Measurements from ENCODE around the gene CLEC2D. TPM values are rescaled to one million over a fixed set of nuclear protein-coding genes. Genes with fewer than 3 reads are reported as not detected.
A peak's percentile ranks its signal among the peaks of the same experiment; 100 is the strongest.

CLEC2D gene
- total and polyA plus RNA-seq, 10 of the 15 experiments (the other 5 are each of a cell fraction or from before 2014, with no cell fraction given) = 4.6 to 29.8 (median 16.0) TPM

DNA sequence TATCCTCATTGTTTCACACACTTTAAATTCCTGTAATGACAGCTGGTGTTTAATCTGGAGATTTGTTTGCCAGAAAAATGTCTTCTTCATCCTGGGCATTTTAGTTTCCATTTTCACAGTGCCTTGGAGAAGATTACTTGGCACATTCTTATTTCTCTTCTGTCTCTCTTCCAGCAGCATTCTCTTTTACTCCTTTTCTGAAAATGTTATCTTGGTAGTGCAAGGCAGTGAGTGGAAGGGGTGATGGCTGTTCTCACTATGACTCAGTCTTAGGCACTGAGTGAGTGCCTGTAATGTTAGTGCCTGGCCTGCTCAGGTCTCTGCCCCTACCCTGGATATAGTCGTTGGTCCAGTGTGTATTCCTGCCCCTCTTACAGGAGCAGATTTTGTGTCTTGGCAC is 50.3 kb downstream of the CLEC2D start:
- 10% methylated on average over 1 of the region's 1 CpG for WGBS (ENCODE audit: insufficient coverage, insufficient replicate concordance, low lambda C conversion rate, missing lambda C conversion rate)
- Histone ChIP-seq H3K4me2 (ENCODE audit: control insufficient read depth, insufficient read depth) (peak overlapping the region; percentile 2), H3K36me3 (ENCODE audit: control insufficient read depth in 2 of 2, insufficient read depth in 2 of 2, low read length in 1 of 2) (peaks cover 0 to 7% of the 10 kb centered on the region in 2 experiments; a peak in 2 of 4 replicates), H3K27ac (ENCODE audit: control insufficient read depth, insufficient read depth) (peak overlapping the region; percentile 67), H3K27me3 (replicated peaks in 1 of 2; ENCODE audit: control insufficient read depth in 2 of 2, insufficient read depth in 2 of 2, low read length in 1 of 2) (no peaks in the 10 kb centered on the region; a peak in 1 of 4 replicates), H3K79me2 (ENCODE audit: control insufficient read depth, insufficient read depth, low read length) (peaks cover 71% of the 10 kb centered on the region), H3K4me3 (no peak overlapping the region), H2AFZ (ENCODE audit: control insufficient read depth, low read depth, low read length) (no peak overlapping the region), H3K9me3 (replicated peaks; ENCODE audit: control insufficient read depth, insufficient read depth, low read length) (no peaks in the 10 kb centered on the region; the same call in 2 of the 3 replicates), H3K4me1 (ENCODE audit: control insufficient read depth, insufficient read depth, low read length) (peaks cover 67% of the 10 kb centered on the region), H3K9ac (ENCODE audit: control insufficient read depth, insufficient read depth, low read length) (no peak overlapping the region), H4K20me1 (ENCODE audit: control insufficient read depth, insufficient read depth) (no peaks in the 10 kb centered on the region)
- in situ Hi-C loops (cut with MboI) (no loop called here), intact Hi-C loops (cut with micrococcal nuclease; ENCODE audit: unreplicated experiment) (loop anchor here (10.0 kb wide), 1 partner anchor 355 kb away; no protein-coding TSS in a partner anchor)
- TF ChIP-seq FOXK2 (IDR thresholded peaks at IDR 0.05) (no peak), NFIC (IDR thresholded peaks at IDR 0.05; ENCODE audit: low read depth, low read length) (peak; percentile 43; the same call in 1 of the 2 replicates), NBN (IDR thresholded peaks at IDR 0.05) (no peak), SIN3A (IDR thresholded peaks at IDR 0.05; ENCODE audit: low read depth, low read length) (no peak), JUNB (IDR thresholded peaks at IDR 0.05) (peak; percentile 65), EP300 (IDR thresholded peaks at IDR 0.05; ENCODE audit: borderline replicate concordance in 1 of 2, control insufficient read depth in 1 of 2, low read depth in 2 of 2, low read length in 2 of 2) (no peak), POLR2A (IDR thresholded peaks at IDR 0.05; ENCODE audit: low read depth, low read length) (peak; percentile 64; the same call in 1 of the 2 replicates), TARDBP (IDR thresholded peaks at IDR 0.05; ENCODE audit: borderline replicate concordance) (no peak), E4F1 (IDR thresholded peaks at IDR 0.05; ENCODE audit: borderline replicate concordance, partially characterized antibody) (no peak), RUNX3 (IDR thresholded peaks at IDR 0.05; ENCODE audit: low read length) (0 out of 2 replicates have a peak, but pooled peaks have one; percentile 4), GATAD2B (conservative IDR thresholded peaks at IDR 0.05; ENCODE audit: low read depth) (0 out of 2 replicates have a peak, but pooled peaks have one; percentile 19), POLR2AphosphoS5 (IDR thresholded peaks at IDR 0.05; ENCODE audit: low read length) (peak; percentile 63), PML (IDR thresholded peaks at IDR 0.05; ENCODE audit: low read length) (peak; percentile 42; the same call in 1 of the 2 replicates), IRF4 (IDR thresholded peaks at IDR 0.05; ENCODE audit: low read depth, low read length) (peak; percentile 88), DPF2 (IDR thresholded peaks at IDR 0.05) (peak; percentile 30; the same call in 1 of the 2 replicates), NR2C2 (IDR thresholded peaks at IDR 0.05; ENCODE audit: borderline replicate concordance, control insufficient read depth, insufficient read length, low read depth) (no peak), KDM1A (IDR thresholded peaks at IDR 0.05; ENCODE audit: borderline replicate concordance) (no peak)
- SMC1A ChIA-PET (ENCODE audit: uncharacterized antibody, unreplicated experiment) = no interaction called here
- FAIRE-seq (no peak), DNase-seq (ENCODE audit: low read depth, low spot score) (no peak), ATAC-seq (peak; percentile 47)
- POLR2A ChIA-PET = no interaction called here
- RAD21 ChIA-PET (ENCODE audit: unreplicated experiment) = no interaction called here
- CTCF ChIA-PET = interaction anchor here (0.6 kb wide), 1 partner anchor 53 kb away, joined by 3 read pairs; no protein-coding TSS in a partner anchor
- no TSS peak for BruUV-seq (replicated peaks)

All from GM12878 (cell line).